ENCODE data around the gene KANSL1L.

GRCh38 chr2:210034087-210034683, 137.0 kb downstream of the KANSL1L start:
- TF ChIP-seq, protein P1, sequence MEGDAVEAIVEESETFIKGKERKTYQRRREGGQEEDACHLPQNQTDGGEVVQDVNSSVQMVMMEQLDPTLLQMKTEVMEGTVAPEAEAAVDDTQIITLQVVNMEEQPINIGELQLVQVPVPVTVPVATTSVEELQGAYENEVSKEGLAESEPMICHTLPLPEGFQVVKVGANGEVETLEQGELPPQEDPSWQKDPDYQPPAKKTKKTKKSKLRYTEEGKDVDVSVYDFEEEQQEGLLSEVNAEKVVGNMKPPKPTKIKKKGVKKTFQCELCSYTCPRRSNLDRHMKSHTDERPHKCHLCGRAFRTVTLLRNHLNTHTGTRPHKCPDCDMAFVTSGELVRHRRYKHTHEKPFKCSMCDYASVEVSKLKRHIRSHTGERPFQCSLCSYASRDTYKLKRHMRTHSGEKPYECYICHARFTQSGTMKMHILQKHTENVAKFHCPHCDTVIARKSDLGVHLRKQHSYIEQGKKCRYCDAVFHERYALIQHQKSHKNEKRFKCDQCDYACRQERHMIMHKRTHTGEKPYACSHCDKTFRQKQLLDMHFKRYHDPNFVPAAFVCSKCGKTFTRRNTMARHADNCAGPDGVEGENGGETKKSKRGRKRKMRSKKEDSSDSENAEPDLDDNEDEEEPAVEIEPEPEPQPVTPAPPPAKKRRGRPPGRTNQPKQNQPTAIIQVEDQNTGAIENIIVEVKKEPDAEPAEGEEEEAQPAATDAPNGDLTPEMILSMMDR (IDR thresholded peaks at IDR 0.05; ENCODE audit: low read depth, low read length): no peak
- TF ChIP-seq POLR2A (IDR thresholded peaks at IDR 0.05; ENCODE audit: extremely low read depth, insufficient read length): no peak

Data from NB4 (cell line).